Measurements from ENCODE around the gene SPATA9. TPM values are rescaled to one million over a fixed set of nuclear protein-coding genes. Genes with fewer than 3 reads are reported as not detected.

Gene SPATA9
- total RNA-seq, 2 donors from 2014 or later, result 0.30 TPM; not detected in 1

DNA sequence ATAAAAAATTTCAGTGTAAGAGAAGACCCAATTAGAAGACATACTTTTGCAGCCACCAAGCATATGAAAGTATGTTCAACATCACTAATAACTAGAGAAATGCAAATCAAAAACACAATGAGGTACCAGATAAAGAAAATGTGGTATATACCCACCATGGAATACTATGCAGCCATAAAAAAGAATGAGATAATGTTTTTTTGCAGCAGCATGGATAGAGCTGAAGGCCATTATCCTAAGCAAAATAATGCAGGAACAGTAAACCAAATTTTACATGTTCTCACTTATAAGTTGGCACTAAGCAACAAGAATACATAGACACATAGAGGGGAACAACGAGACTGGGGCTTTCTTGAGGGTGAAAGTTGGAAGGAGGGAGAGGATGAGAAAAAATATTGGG lies 6.9 kb upstream of the SPATA9 start:
- H3K27ac ChIP-seq, result no peak overlapping the region
- TF ChIP-seq, protein P1, sequence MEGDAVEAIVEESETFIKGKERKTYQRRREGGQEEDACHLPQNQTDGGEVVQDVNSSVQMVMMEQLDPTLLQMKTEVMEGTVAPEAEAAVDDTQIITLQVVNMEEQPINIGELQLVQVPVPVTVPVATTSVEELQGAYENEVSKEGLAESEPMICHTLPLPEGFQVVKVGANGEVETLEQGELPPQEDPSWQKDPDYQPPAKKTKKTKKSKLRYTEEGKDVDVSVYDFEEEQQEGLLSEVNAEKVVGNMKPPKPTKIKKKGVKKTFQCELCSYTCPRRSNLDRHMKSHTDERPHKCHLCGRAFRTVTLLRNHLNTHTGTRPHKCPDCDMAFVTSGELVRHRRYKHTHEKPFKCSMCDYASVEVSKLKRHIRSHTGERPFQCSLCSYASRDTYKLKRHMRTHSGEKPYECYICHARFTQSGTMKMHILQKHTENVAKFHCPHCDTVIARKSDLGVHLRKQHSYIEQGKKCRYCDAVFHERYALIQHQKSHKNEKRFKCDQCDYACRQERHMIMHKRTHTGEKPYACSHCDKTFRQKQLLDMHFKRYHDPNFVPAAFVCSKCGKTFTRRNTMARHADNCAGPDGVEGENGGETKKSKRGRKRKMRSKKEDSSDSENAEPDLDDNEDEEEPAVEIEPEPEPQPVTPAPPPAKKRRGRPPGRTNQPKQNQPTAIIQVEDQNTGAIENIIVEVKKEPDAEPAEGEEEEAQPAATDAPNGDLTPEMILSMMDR (IDR thresholded peaks at IDR 0.05), result no peak
- H3K4me3 ChIP-seq, result no peak overlapping the region
- no peaks in the 10 kb centered on the region for H3K36me3 ChIP-seq
- DNase-seq (ENCODE audit: low spot score), result no peak
- H3K9me3 ChIP-seq, result peaks cover 0 to 3% of the 10 kb centered on the region in 2 donors
- H3K4me1 ChIP-seq, result no peaks in the 10 kb centered on the region
- H3K27me3 ChIP-seq, result no peaks in the 10 kb centered on the region

DNA sequence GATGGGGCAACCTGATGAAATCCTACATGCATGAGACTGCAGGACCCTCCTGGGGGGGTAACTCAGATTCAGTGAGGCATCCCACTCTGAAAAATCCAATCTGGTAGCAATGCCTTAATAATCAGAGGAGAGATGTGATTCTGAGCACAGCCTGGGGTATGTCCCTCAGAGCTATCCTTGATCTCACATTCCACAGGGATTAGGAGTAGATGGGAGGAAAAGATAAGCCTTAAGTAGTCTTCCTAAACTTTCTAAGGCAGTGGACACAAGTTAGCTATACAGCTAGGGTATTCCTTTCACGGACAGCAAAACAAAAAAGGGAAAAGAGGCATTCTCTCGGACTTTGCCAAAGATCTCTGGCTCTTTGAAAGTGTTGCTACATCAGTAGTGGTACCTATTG lies 3.9 kb upstream of the SPATA9 start:
- no peaks in the 10 kb centered on the region for H3K27me3 ChIP-seq
- H3K9me3 ChIP-seq, result peaks cover 0 to 3% of the 10 kb centered on the region in 2 donors
- H3K27ac ChIP-seq, result no peak overlapping the region
- TF ChIP-seq, protein P1 (IDR thresholded peaks at IDR 0.05), result no peak
- no peaks in the 10 kb centered on the region for H3K36me3 ChIP-seq
- no peak for DNase-seq (ENCODE audit: low spot score)
- H3K4me1 ChIP-seq, result no peaks in the 10 kb centered on the region
- H3K4me3 ChIP-seq, result no peak overlapping the region

DNA sequence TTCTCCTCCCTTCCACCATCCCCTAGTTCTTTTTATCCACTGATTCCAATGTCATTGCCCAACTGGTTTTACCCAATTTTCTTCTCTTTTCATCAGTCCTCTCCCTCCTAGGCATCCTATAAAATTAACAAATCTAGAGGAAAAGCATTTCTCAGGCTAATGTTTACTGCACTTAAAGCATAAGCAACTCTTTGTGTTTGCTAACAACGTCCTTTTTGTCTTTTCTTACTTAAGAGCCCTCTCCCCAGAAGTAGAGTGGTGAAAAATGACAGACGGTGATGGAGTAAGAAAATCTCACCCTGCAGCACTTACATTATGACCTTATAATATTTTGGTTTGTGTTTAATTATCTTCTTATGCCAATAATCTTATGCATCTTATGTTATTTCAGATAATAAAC lies 1.6 kb upstream of the SPATA9 start:
- no peaks in the 10 kb centered on the region for H3K36me3 ChIP-seq
- H3K9me3 ChIP-seq, result no peaks in the 10 kb centered on the region
- DNase-seq (ENCODE audit: low spot score), result no peak
- H3K4me3 ChIP-seq, result no peak overlapping the region
- H3K27ac ChIP-seq, result no peak overlapping the region
- no peaks in the 10 kb centered on the region for H3K27me3 ChIP-seq
- TF ChIP-seq, protein P1 (IDR thresholded peaks at IDR 0.05), result no peak
- no peaks in the 10 kb centered on the region for H3K4me1 ChIP-seq

GRCh38 chr5:95673081-95673480 lies 9.7 kb downstream of the SPATA9 start:
- Histone ChIP-seq H3K4me3 (no peak overlapping the region), H3K9me3 (no peaks in the 10 kb centered on the region), H3K27me3 (no peaks in the 10 kb centered on the region), H3K4me1 (peaks cover 0 to 16% of the 10 kb centered on the region in 2 donors), H3K36me3 (no peaks in the 10 kb centered on the region), H3K27ac (no peak overlapping the region)
- TF ChIP-seq, protein P1 (IDR thresholded peaks at IDR 0.05), result no peak
- no peak for DNase-seq (ENCODE audit: low spot score)

- Histone ChIP-seq H3K36me3 (no peaks in the 10 kb centered on the region), H3K27me3 (no peaks in the 10 kb centered on the region), H3K4me3 (no peak overlapping the region), H3K27ac (no peak overlapping the region), H3K4me1 (peaks cover 0 to 16% of the 10 kb centered on the region in 2 donors), H3K9me3 (no peaks in the 10 kb centered on the region)
- TF ChIP-seq, protein P1 (IDR thresholded peaks at IDR 0.05), result no peak
- no peak for DNase-seq (ENCODE audit: low spot score)
Observed at GRCh38 chr5:95672641-95673040, 10.2 kb downstream of the SPATA9 start.

- no peaks in the 10 kb centered on the region for H3K9me3 ChIP-seq
- H3K4me3 ChIP-seq, result no peak overlapping the region
- DNase-seq (ENCODE audit: low spot score), result no peak
- no peaks in the 10 kb centered on the region for H3K27me3 ChIP-seq
- H3K4me1 ChIP-seq, result peaks cover 0 to 16% of the 10 kb centered on the region in 2 donors
- H3K36me3 ChIP-seq, result no peaks in the 10 kb centered on the region
- no peak overlapping the region for H3K27ac ChIP-seq
- TF ChIP-seq, protein P1 (IDR thresholded peaks at IDR 0.05), result no peak
Observed at GRCh38 chr5:95671826-95672225, 11.0 kb downstream of the SPATA9 start.
